Activated naive CD8-positive, alpha-beta T cell treated with anti-CD3 and anti-CD28 coated beads, Interleukin-2, amount 50 U/mL, for 16 hours (primary cell): Measurements from ENCODE around the gene RAD50.

Experiments
- DNase-seq: peaks from one replicate; pipeline ENCODE4 v3.0.0-alpha.2; 2020; ENCODE audit warnings: low read depth, low spot score

The RAD50 gene

GRCh38 chr5:132661231-132662003 is 104.6 kb downstream of the RAD50 start:
- no peak for DNase-seq

DNA sequence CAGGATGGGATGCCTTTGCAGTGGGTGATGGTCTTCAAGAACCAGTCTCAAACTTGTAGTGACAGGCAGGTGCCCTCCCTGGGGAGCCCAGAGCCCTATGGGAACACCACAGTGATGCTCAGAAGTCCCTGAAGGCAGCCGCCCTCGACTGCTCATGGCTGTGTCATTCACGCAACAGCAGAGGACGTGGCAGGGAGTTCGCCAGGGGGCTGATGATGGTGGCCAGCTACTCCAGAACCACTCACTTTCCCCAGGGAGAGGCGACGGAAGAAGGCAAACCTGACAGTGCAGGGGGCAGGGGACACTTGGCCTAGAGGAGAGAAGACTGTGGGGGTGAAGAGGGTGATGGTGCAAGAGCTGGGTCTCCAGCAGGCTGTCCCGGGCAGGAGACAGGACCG is 105.2 kb downstream of the RAD50 start:
- no peak for DNase-seq

DNA sequence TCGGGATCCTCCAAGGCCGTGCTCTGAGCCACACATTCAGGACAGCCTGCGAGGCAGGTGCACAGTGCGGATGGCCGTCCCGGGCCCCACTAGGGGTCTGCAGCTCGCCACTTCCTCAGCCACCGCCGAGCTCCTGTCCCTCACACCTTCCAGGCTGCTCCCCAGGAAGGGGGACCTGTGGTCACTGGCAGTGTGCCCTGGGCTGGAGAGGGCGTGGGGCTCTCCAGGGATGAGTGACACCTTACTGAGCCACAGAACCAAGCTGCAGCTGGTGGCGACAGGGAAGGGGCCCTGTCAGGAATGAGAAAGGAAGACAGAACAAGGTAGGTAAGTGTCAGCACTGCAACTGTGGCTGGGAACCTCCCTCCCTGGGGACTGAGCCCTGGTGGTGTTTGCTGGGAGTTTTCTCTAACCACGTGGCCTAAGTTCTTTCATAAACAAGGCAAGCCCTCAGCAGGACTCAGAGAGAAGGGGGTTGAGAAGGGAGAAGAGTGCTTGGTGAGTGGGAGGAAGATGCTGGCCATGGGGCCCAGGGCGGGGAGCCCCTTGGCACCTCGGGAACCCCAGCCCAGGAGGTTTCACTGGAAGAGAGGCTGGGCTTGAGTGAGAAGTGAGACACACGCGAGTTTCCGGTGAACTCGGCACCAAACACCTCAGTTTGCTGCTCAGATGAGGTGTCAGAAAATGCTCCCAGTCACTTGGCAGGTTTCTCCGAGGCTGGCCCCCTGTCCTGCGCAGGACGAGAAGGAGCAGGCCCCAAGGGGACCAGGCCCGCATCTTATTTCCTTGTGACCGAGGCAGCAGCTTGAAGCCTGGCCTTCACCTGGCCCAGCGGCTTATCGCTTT is 106.4 kb downstream of the RAD50 start:
- no peak for DNase-seq

- DNase-seq, result no peak
Observed at GRCh38 chr5:132663771-132664695, 107.3 kb downstream of the RAD50 start.

DNA sequence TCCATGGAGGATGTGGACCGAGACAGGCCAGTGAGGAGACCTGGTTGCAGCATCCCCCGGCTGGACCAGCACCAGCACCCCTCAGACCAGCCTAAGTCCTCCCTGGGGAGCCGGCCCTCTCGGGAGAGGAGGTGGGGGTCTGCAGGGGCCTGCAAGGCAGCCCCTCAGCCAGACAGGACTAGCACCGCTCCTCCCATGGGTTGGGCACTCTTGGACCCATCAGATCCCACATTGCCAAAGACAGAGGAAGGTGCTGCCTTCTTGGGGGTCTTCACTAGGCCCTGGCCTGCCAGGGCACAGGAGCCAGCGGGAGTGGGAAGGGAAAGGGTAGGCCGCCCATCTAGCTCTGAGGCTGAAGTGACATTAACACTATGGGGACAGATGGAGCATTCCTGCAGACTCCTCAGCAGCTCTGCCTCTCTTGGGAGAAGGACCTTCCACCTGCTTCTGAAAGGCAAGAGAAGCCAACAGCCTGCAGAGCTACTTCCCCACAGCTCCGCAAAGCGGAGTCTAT is 108.0 kb downstream of the RAD50 start:
- DNase-seq, result no peak

GRCh38 chr5:132665574-132666080 is 108.8 kb downstream of the RAD50 start:
- DNase-seq, result no peak

DNA sequence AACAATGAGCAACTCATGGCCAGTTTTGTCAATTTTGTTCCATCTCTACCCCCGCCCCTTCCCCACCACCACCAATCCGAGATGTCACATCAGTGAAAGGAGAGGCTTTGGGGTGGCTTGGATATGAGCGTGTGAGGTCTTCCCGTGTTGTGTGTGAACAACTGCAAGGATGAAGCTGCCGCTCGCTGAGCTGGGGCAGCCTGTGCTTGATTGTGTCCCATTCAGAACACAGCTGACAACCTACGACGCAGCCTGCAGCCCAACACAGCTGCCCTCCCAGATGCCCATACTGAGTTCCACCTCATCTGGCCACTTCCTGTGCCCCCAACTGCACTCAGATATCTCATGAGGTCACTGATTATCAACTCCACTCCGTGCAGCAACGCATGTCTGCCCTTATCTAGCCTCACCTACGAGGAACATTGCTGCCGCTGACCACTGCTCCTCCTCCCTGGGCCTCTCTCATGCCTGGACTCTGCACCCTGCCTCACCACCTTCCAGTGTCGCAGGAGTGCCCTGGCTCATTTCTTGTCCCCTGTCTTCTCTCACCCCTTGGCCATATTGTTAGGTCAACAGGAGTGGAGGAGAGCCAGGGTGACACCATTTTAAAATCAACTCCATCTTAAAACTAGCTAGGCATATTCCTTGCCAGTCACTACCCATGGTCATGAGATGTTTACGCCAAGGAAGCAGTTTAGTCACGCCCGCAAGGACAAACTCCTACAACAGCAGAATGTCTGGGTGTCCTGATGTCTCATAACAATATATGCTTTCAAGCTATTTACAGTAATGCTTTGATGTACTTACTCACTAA is 109.7 kb downstream of the RAD50 start:
- DNase-seq, result no peak

DNA sequence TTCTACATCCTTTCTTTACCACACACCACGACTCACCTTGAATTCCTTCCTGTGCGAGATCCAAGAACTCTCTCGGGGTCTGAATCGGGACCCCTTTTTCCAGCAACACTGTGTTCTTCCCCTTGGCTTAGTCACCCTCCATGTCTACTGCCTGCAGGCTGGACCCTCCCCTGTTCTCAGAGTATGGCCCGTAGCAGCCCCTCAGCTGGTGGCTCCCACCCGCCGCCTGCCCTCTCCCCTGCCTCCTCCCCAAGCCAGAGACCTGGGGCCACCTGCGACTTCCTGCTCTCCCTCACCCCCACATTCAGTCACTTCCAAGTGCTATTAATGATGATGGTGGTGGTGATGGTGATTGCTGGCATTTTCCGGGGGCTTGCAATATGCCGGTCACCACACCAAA is 110.5 kb downstream of the RAD50 start:
- DNase-seq, result no peak

DNA sequence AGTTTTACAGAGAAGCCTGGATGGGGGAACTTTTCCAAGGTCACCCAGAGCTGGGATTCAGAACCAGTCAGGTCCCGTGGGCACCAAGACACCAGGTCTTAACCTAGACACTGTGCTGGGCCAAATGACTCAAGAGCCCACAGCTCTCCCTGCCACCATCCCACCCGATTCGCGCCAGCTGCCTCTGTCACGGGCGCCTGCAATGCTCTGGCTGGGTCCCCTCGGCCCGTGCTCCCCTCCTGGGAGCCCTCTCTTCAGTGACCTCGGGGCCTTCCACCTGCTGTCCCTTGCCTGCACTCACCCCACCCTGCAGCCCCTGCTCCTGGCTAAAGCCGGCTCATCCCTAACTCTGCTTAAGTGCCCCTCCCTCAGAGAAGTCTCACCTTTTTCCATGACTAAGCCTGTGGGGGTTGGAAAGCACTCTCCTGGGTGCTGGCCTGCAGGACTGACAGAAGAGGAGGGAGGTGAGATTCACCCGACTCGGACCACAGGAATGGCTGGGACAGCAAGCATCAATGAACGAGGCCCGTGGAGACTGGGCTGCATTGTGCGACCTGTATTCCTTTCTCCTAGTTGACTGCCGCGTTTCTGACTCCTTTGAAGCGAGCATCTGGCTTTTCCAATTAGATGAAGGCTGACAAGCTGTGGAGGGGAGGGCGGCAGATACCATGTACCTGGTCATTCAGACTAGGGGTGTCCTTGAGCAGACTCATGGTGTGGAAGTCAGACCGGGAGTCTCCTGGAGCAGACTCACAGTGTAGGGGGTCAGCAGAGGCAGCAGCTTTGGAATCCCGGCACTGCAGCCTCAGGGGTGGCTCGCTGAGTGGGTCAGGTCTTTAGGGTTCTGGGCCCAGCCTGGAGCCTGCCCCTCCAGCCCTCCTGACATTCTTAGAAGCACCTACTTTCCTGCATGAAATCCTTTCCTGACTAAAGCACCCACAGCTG is 111.3 kb downstream of the RAD50 start:
- DNase-seq, result no peak

GRCh38 chr5:132668706-132669454 is 112.1 kb downstream of the RAD50 start:
- no peak for DNase-seq

DNA sequence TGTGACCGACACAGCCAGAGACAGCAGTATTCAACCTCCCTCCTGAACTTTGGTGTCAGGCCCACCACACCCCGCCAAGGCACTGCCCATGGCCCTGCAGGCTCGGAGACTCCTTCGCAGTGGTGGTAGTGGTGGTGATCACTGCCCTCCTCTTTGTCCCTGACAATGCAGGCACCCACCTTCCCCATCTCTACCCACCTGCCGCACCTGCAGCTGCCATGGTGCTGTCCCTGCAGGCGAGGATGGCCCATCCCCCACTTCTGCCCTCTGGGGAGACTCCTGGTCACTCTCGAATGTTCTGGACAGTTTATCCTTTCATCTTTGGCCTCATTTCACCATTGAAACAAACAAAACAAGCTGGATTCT is 112.7 kb downstream of the RAD50 start:
- DNase-seq, result no peak

DNA sequence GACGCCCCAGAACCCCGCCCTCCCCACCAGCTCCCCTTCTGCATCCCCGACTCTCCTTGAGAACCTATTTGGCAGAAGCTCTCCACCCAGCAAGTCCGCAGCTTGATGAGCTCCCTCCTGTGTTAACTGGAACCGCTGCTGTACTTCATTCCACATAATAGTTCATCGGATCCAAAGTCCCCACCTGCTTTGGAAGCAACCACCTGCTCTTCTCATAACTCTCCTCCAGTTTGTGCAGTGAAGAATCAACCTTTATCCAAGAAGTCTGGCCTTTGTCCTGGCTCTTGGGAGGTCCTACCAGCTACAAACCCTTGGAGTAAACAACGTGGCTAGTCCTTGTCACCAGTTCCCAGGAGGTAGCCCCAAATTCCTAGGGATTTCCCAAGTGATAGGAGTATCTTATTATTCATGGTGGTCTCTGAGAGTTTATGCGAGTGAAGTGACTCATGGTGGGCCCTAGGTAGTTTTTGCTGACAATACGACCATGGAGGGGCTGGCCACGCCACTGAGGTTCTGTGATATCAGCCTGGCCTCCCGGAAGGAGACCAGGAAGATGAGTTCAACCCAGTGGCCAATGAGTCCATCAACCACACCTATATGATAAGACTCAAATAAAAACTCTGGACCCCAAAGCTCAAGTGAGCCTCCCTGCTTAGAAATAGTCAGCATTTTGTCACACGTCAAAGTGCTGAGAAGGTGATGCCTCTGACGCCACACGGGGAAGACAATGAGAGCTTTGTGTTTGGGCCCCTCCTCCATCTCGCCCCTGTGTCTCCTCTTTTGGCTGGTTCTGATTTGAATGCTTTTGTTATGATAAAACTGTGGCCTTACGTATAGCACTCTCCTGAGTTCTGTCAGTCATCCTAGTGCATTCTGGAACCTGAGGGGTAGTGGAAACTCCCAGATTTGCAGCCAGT is 113.4 kb downstream of the RAD50 start:
- DNase-seq, result no peak

DNA sequence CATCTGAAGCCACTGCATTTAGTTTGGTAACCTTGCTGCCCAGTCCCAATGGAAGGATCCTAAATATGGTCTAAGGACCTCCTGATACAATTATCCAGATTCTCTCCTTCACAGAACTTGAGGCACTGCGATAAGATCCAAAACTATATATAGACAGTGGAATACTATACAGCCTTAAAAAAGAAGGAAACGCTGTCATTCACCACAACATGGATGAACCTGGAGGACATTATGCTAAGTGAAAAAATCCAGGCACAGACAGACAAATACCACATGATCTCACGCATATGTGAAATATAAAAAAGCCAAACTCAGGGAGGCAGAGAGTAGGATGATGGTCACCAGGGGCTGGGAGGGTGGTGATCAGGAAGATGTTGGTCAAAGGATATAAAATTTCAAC is 114.2 kb downstream of the RAD50 start:
- no peak for DNase-seq

DNA sequence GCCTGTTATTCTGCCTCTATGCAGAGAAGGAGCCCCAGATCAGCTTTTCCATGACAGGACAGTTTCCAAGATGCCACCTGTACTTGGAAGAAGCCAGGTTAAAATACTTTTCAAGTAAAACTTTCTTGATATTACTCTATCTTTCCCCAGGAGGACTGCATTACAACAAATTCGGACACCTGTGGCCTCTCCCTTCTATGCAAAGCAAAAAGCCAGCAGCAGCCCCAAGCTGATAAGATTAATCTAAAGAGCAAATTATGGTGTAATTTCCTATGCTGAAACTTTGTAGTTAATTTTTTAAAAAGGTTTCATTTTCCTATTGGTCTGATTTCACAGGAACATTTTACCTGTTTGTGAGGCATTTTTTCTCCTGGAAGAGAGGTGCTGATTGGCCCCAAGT is 116.7 kb downstream of the RAD50 start:
- no peak for DNase-seq

DNA sequence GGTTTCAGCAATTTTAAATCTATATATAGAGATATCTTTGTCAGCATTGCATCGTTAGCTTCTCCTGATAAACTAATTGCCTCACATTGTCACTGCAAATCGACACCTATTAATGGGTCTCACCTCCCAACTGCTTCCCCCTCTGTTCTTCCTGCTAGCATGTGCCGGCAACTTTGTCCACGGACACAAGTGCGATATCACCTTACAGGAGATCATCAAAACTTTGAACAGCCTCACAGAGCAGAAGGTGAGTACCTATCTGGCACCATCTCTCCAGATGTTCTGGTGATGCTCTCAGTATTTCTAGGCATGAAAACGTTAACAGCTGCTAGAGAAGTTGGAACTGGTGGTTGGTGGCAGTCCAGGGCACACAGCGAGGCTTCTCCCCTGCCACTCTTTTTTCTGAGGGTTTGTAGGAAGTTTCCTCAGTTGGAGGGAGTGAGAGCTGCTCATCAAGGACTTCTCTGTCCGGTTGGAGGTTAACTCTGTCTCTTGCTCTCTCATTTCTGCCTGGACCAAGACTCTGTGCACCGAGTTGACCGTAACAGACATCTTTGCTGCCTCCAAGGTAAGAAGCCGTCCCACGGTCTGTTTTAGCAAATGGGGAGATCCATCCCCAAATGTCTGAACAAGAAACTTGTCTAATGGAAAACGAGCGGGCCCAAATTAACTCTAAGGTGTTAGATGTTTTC is 117.3 kb downstream of the RAD50 start, which contains the start of gene IL4:
TSS of gene IL4 (plus strand) at position 51 of the 692 bp plus-strand sequence. CDS start at position 113, 62 bp downstream.
- no peak for DNase-seq

DNA sequence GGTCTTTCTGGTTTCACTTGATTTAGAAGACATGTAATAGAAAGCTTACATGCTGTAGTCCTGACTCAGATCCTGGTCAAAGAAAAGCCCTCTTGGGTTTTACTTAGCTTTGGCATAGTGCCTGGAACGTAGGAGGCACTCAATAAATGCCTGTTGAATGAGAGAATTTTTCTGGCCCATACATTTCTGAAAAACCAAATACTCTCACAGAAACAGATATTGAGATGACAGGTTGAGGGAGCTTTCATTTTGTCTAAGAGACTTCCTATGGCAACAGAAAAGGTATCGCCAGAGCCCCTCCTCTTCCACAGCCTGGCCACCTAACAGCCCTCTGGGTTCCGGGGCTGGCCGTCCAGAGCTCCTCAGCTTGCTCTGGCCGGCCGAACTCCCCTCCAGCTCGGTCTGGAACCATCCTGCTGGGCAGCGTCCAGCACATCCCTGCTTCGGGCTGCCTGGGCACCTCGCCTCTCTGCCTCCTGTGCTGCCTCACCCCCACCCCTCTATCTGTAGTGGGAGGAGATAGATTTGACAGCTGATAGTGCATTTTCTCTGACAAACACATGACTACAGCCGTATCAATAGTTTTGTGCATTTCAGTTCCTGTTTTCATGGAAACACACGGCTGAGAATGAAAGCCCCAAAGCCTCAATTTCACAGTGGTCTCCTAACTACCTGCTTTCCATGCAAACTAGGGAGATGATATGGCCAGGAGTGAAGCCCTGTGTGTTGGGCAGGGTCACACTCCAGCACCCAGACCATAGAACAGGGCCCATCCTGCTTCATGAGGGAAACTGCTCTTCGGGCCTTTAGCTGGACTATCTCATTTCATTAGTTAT is 118.1 kb downstream of the RAD50 start:
- DNase-seq, result no peak
